GM18508 (cell line): Measurements from ENCODE around the gene NSDHL.

Source experiments
- ATAC-seq: cut with Tn5 transposase; IDR thresholded peaks from one replicate; pipeline ENCODE4 v1.9.1; 2021; ENCODE audit warnings: moderate number of reproducible peaks; ENCODE audit not compliant: insufficient read depth, unreplicated experiment

NSDHL gene

DNA sequence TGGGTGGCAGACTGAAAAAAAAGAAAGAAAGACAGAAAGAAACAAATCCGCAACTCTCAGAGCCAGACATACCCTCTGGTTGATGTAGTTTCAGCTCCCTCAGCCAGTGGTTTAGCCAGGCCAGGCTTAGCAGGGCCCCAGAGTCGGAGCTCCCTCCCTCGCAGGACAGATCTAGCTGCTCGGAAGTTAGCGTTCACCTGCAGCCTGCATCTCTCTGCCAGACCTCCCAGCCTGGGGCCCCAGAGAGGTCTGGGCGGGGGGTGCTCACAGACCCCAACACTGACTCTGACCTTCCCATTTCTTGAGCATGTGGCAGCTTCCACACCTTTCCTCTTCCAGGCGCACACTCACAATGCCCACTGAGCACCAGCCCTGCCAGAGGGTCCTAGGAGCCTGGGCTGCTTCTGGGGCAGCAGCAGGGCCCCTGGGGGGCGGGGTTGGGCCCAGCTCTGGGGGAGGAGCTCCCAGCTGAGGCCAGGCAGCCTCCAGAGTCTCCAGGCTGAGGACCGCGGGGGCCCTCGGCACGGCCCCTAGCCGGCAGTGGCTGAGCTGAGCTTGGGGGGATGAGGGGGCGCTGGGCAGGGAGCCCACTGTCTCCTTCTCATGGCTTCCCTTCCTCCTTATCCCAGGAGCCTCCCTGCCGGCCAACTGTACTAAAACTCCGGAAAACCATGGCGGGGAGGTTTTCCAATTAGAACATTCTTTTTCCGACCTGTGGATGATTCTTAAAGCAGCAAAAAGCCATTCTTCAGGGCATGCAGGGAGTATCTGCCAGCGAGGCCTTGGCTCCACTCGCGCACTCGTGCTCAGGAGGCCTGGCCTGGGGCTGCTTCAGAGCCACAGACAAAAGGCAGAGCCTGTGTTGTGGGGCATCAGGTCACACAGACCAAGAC, 62.4 kb downstream of the NSDHL start:
- no peak for ATAC-seq

DNA sequence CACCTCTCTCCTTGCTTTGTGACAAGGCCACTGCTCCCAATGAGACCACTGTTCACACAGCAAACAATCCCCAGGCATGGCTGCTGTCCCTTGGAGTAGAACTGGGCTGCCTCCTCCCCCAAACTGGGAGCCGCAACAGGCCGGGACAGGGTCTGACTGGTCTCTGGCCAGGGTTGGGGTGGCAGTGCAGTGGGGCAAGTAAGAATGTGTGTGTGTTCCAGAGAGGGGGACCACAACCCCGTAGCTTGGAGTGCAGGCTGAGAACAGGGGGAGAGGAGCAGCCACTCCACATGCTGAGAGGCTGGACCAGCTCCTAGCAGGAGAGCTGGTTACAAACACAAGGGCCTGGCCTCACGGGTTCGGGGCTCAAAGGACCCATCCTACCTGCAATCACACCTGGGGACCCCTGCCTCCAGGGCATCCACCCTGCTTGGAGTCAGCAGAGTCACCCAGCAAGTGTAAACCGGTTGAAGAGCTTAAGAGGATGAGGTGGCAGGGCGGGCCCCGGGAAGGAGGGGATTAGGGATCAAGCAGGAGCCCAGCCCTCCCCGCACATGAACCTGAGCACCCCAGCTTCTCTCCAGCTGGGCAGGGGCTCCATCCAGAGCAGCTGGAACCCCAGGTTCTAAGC, 63.2 kb downstream of the NSDHL start:
- no peak for ATAC-seq

DNA sequence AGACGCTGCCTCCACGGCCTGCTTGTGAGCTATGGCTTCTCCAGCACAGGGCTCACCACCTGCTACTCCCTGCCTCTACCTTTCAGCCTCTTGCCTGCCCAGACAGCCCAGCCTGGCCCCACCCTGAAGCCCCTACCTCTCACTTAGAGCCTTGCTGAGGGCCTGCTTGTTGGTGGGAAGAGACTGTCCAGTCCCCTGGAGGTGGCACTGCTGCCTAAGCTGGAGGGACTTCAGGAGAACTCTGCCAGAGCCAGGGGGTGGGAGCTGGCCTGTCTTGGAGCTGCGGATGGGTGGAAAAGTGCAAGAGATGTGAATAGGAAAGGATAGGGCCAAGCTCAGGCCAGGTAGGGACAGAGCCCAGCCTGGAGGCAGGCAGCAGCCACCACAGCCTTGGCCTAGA, 64.3 kb downstream of the NSDHL start:
- no peak for ATAC-seq

DNA sequence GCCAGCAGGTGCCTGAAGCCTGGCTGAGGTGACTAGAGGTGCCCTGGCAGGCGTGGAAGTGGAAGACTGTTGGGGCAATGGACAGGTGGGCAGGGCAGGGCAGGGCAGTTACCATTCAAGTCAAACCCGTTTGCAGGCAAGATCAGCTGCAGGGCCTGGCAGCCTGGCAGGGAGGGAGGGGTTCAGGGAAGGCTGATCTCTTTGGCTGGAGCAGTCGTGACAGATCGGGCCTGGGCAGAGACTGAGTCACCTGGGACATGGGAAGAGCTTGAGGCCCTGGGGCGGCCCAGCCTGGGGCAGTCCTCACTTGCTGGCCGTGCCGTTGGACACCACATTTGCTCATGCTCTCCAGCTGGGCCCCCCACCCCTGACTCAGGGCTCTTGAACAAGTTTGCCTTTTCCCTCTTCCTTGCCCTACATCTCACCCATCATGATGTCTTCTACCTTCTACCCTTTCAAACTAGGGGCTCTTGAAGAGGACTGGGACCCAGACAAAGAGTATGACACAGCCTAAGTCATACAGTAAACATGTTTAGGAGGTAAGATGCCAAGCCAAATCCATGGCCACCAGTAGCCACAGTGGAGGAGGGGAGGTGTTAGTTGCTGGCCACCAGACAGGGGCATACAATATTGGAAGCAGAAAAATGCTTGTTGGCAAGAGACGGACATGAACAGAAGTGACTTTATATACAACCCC, 65.0 kb downstream of the NSDHL start:
- no peak for ATAC-seq

GRCh38 chrX:152896450-152896849, 65.6 kb downstream of the NSDHL start:
- no peak for ATAC-seq

DNA sequence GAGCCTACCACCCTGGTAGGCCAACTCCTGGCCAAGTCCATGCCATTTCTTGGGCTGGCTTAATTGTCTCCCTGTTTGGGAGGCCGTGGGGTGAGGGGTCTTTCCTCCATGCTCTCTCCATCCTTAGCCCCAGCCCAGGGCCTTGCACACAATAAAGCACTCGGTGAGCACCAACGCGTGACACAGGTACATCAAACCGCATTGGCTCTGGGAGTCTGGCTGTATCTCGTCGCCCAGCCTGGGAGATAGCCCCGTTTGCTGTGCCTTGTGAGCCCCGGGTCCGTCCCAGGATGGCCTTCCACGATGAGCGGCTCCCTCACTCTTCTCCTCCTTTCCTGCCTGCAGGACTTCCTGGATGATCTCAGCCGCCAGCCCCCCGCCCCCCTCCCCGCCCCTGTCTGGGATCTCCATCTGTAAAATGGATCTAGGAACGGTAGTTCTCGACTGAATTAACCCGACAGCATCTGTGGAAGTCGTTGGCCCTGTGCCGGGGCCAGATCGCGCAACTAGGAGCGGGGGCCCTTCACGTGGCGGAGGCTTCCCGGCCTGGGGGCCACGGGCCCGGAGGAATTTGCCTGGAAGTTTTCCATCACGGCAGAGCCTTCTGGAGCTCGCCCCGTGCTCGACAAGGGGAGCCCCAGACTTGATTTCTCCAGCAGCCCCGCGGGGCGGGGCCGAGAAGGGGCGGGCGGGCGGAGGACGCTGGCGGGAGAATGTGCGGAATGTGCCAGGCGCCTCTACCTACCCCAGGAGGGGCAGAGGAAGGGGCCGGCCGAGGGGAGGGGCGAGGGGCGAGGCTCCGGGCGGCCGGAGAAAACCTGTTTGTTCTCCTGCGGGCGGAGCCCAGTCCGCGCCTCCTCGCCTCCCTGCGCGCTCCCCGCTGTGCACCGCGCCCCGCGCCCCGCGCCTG, 66.6 kb downstream of the NSDHL start, which contains the start of gene ZNF185:
ZNF185 (plus strand) TSS at position 846 of the 910 bp plus-strand sequence. CDS start 16,423 bp downstream, outside the sequence.
- ATAC-seq: no peak

DNA sequence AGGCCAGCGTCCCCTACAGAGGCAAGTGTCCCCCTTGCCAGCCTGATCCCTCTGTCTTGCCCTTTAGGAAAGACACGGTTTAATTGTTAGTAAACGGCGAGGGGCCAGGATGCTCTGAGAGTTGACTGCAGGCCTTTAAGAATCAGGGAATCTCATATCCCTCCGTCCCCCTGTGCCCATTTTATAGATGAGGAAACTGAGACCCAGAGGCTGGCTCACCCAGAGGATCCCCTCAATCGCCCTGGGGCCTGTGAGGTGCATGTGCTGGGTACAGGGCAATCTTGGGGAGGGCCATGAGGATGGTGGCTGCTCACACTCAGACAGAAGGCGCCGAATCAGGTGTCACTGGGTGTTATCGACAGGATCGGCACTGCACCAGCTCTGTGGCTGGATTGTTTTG, 67.6 kb downstream of the NSDHL start:
- ATAC-seq: no peak

- no peak for ATAC-seq
Observed at GRCh38 chrX:152899111-152899873, 68.4 kb downstream of the NSDHL start.

DNA sequence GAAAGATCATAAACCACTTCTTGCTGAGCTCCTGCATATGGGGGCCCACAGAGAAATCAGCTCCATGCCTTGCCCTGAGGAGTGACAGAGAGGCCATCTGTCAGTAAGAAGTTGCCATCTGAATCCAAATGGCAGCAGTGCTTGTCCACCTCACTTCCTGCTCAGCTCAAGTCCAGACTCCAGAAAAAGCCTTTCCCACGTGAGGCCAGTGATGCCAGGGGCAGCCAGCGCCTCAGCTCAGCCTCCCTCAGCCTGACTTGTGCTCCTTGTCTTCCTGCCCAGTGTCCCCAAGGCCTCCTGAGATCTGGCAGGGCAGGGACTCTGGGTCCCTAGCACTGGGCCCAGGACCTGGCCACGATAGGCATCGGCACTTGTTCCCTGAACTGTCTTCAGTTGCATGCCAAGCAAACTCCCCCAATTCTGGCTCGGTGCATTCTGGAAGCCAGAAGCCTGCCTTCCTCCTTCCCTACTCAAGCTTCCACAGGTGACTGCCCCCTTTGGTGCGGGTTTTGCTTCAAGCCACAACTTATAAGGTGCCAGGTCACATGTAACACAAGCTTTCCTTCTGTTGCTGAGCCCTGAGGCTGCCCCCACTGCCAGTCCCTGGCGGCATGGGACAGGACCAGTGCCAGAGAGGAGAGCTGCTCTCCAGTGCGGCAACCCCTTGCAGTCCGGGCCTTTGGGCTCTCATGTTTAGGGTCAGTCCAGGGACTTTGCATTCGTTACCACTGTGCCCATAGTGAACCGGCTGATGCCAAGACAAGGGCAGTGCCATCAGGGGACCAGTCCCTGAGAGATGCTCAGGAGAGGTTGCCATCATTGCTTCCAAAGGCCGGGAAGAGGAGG, 69.2 kb downstream of the NSDHL start:
- ATAC-seq: no peak

DNA sequence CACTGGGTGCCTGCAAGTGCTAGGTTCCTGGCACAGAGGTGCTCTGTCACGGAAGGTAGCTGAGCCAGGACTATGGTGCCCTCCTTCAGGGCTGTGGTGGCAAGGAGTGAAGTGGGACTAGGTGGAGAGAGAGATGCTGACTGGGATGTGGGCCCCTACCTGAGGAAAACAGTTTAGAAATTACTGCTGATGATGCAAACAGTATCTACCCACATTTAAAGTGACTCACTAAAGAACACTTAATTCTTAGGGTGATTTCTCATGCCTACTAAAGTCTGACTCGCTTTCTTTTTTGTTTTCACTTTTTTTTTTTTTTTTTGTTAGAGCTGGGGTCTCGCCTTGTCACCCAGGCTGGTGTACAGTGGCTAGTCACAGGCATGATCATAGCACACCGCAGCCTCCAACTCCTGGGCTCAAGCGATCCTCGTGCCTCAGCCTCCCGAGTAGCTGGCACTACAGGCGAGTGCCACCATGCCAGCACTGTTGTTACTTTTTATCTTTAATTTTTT, 70.1 kb downstream of the NSDHL start:
- no peak for ATAC-seq

DNA sequence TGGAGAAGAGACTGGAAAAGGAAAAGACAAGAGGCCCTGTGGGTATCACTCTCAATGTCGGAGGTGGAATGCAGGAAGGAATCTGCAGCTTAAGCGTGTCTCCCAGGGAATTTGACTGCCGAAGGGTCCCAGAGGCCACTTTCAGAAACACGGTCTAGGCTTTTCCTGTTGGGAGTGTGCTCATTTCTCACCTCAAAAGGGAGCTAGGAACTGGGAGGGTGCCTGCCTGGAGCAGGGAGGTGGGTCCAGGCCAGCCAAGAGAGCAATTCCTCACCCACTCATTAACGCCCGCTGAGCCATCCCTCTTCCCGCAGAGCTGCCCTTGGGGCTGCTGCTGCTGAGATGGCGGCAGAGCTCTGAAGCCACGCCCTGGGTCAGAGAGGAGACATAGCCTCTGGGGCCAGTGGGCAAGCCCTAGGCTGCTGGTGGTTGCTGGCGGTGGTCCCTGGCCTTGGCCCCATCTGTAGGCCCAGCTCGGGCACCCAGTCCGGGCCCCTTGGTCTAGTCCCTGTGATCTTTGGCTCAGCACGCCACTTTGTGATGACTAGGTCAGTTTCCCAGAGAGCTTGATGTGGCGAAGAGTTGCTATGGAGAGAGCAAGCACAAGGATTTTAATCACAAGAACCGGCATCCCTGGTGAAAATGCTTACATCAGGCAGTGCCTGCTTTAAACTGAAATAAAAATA, 71.1 kb downstream of the NSDHL start:
- ATAC-seq: no peak

DNA sequence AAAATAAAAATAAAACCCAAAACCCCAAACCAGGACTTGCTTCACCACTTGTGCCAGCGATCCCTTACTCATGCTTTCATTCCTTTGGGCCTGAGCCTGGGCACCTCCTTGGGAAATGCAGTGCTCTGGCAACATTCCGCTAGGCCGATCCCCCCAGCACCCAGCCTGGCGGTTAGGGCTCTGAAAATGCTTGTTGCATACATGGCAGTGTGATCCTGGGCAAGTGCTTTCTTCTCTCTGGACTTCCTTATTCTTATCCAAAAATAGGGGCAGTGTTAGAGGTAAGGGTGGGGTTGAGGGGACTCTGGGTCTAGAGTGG, 71.6 kb downstream of the NSDHL start:
- ATAC-seq: no peak

DNA sequence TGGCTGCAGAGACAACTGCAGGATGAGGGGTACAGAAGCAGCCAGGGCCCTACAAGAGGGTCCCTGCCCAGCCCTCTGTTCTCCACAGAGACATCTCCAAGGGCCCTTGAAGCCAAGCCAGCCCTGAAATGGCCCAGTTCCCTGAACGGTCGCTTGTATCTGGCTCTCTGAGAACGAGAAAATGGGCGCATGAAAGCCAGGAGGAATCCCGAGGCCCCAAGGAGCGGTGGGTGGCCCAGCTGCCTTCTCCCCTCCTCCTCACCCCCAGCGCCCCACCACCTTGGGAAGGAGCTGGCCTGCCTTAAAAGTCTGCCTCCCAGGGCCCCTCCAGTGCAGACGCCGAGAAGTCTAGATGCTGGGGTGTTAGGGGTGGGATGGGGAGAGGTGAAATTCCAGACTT, 72.7 kb downstream of the NSDHL start:
- ATAC-seq: no peak

- ATAC-seq: no peak
Observed at GRCh38 chrX:152904151-152905080, 73.6 kb downstream of the NSDHL start.

DNA sequence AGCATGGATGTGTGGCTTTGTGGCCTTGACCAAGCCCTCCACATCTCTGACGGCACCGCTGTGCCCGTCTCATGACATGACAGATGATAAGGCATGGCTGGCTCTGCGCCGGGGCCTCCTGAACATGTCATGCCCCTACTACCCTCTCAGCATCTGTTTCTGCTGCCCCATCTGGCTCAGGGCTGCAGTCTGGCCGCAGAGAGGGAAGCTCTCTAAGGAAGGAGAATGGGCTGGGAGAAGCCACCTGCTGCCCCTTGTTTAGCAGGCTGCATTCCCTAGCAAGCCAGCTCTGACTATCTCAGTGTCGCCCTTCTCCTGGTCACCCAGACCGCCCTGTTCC, 74.2 kb downstream of the NSDHL start:
- ATAC-seq: no peak

DNA sequence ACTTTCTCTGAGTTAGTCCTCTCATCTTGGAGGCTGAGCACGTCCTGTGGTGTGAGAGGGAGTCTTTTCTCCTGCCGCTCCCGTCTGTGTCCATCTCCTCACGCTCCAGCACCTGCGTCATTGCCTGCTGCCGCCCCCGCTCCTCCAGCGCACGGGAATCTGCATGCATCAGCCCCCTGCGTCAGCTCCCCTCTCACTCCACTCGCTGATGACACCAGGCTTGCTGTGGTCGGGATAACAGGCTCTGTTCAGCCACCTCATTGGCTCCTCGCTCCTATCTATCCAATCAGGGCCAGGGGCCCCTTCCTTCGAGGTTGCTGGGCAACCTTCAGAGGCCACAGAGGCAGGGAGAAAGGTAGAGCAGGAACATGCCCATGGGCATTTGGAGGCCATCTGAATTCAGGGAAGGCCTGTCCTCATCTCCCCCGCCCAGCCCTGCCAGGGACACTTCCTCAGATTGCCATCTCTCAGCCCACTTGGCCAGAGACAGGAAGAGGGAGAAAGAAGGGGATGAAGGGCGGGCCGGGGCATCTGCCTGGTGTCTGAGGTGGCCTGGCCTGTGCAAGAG, 76.3 kb downstream of the NSDHL start:
- ATAC-seq: no peak

- no peak for ATAC-seq
Observed at GRCh38 chrX:152908486-152908885, 77.6 kb downstream of the NSDHL start.
